ENCODE data around the gene EPHA8. TPM values are rescaled to one million over a fixed set of nuclear protein-coding genes. Genes with fewer than 3 reads are reported as not detected.

EPHA8 gene
- polyA plus RNA-seq, 1 donor (not counting 4 experiments of a cell fraction or from before 2014, with no cell fraction given), result 1.0 TPM

DNA sequence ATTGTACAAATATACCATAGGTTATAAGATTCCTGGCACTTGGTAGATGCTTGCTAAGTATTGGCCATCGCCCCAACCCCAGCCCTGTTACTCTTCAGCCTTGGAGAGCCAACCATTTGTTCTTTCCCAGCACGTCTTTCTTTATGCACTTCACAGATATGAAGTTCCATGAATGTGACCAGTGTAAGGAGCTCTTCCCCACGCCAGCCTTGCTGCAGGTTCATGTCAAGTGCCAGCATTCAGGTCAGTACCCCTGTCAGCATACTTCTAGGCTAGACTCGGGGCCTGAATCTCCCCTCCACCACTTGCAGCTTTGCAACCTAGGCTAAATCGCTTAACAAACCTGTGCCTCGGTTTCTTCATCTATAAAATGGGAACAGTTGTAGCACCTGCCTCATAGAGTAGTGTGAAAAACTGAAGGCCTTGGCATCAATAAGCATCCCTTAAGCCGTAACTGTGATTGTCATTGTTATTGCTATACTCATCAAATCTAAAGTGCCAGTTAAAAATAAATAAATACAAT lies 41.0 kb upstream of the EPHA8 start:
- no peaks in the 10 kb centered on the region for H3K9me1 ChIP-seq (ENCODE audit: control insufficient read depth, extremely low read depth, insufficient read depth, low read length)
- no peaks in the 10 kb centered on the region for H4K20me1 ChIP-seq (ENCODE audit: control insufficient read depth, extremely low read depth, insufficient read depth, low read length)
- no peaks in the 10 kb centered on the region for H3K79me2 ChIP-seq (ENCODE audit: control insufficient read depth, insufficient read depth, low read length)
- TF ChIP-seq EZH2 (IDR thresholded peaks at IDR 0.05; ENCODE audit: low read length) (no peak), CTCF (optimal IDR thresholded peaks at IDR 0.05 in 1 of 3, IDR thresholded peaks at IDR 0.05 in 1 of 3, conservative IDR thresholded peaks at IDR 0.05 in 1 of 3; ENCODE audit: extremely low read depth in 1 of 3, insufficient read depth in 2 of 3, low read length in 3 of 3) (no peak)
- no peaks in the 10 kb centered on the region for H3K4me1 ChIP-seq (ENCODE audit: control insufficient read depth, extremely low read depth, insufficient read depth, low read length)
- peaks cover 41 to 43% of the 10 kb centered on the region in 2 experiments for H3K36me3 ChIP-seq (ENCODE audit: control insufficient read depth in 2 of 2, extremely low read depth in 1 of 2, insufficient read depth in 2 of 2, low read length in 2 of 2)
- no peaks in the 10 kb centered on the region for H3K9me3 ChIP-seq (ENCODE audit: control insufficient read depth, low read depth, low read length)
- no peak overlapping the region for H3K4me2 ChIP-seq (ENCODE audit: control insufficient read depth, extremely low read depth, insufficient read depth, low read depth, low read length)
- no peak overlapping the region for H3K4me3 ChIP-seq (ENCODE audit: control insufficient read depth in 2 of 3, extremely low read depth in 1 of 3, insufficient read depth in 2 of 3, low read depth in 1 of 3, low read length in 3 of 3)
- DNase-seq (ENCODE audit: low read depth, low spot score) (no peak), FAIRE-seq (no peak)
- no peak overlapping the region for H2AFZ ChIP-seq (ENCODE audit: control insufficient read depth, low read length)
- no peak overlapping the region for H3K9ac ChIP-seq (ENCODE audit: control insufficient read depth, extremely low read depth, insufficient read depth, low read length)
- no peak overlapping the region for H3K27ac ChIP-seq (ENCODE audit: control insufficient read depth, insufficient read depth, low read length)
- dilution Hi-C loops (cut with MboI; ENCODE audit: extremely low pct_ligation_motif_present, low sequenced_read_pairs), result no loop called here
- H3K27me3 ChIP-seq (ENCODE audit: control insufficient read depth, extremely low read depth, insufficient read depth, low read length), result no peaks in the 10 kb centered on the region

GRCh38 chr1:22524481-22524880 lies 38.8 kb upstream of the EPHA8 start:
- dilution Hi-C loops (cut with MboI; ENCODE audit: extremely low pct_ligation_motif_present, low sequenced_read_pairs), result no loop called here
- no peak overlapping the region for H3K27ac ChIP-seq (ENCODE audit: control insufficient read depth, insufficient read depth, low read length)
- no peaks in the 10 kb centered on the region for H3K79me2 ChIP-seq (ENCODE audit: control insufficient read depth, insufficient read depth, low read length)
- no peaks in the 10 kb centered on the region for H3K9me3 ChIP-seq (ENCODE audit: control insufficient read depth, low read depth, low read length)
- no peaks in the 10 kb centered on the region for H3K9me1 ChIP-seq (ENCODE audit: control insufficient read depth, extremely low read depth, insufficient read depth, low read length)
- no peak overlapping the region for H3K4me3 ChIP-seq (ENCODE audit: control insufficient read depth in 2 of 3, extremely low read depth in 1 of 3, insufficient read depth in 2 of 3, low read depth in 1 of 3, low read length in 3 of 3)
- no peak overlapping the region for H2AFZ ChIP-seq (ENCODE audit: control insufficient read depth, low read length)
- no peak for FAIRE-seq
- peaks cover 32 to 35% of the 10 kb centered on the region in 2 experiments for H3K36me3 ChIP-seq (ENCODE audit: control insufficient read depth in 2 of 2, extremely low read depth in 1 of 2, insufficient read depth in 2 of 2, low read length in 2 of 2)
- DNase-seq (ENCODE audit: low read depth, low spot score), result no peak
- no peak for TF ChIP-seq EZH2 (IDR thresholded peaks at IDR 0.05; ENCODE audit: low read length)
- TF ChIP-seq CTCF (optimal IDR thresholded peaks at IDR 0.05 in 1 of 3, IDR thresholded peaks at IDR 0.05 in 1 of 3, conservative IDR thresholded peaks at IDR 0.05 in 1 of 3; ENCODE audit: extremely low read depth in 1 of 3, insufficient read depth in 2 of 3, low read length in 3 of 3), result no peak
- H3K4me1 ChIP-seq (ENCODE audit: control insufficient read depth, extremely low read depth, insufficient read depth, low read length), result no peaks in the 10 kb centered on the region
- no peaks in the 10 kb centered on the region for H3K27me3 ChIP-seq (ENCODE audit: control insufficient read depth, extremely low read depth, insufficient read depth, low read length)
- no peak overlapping the region for H3K9ac ChIP-seq (ENCODE audit: control insufficient read depth, extremely low read depth, insufficient read depth, low read length)
- H4K20me1 ChIP-seq (ENCODE audit: control insufficient read depth, extremely low read depth, insufficient read depth, low read length), result no peaks in the 10 kb centered on the region
- H3K4me2 ChIP-seq (ENCODE audit: control insufficient read depth, extremely low read depth, insufficient read depth, low read depth, low read length), result no peak overlapping the region

All from keratinocyte (primary cell).